GOT3 (cell line): ENCODE measurements around the gene SAMM50.
"Not testable (repeated sequence)": the region's sequence is repeated elsewhere in the genome, so short reads cannot be mapped to it uniquely, and the experiment has no call there.

ENCODE experiments used
- DNase-seq: peaks from one replicate; lab custom pipeline; 2025; ENCODE audit warnings: mixed read lengths; lab: John Stamatoyannopoulos, UW

Gene SAMM50

DNA sequence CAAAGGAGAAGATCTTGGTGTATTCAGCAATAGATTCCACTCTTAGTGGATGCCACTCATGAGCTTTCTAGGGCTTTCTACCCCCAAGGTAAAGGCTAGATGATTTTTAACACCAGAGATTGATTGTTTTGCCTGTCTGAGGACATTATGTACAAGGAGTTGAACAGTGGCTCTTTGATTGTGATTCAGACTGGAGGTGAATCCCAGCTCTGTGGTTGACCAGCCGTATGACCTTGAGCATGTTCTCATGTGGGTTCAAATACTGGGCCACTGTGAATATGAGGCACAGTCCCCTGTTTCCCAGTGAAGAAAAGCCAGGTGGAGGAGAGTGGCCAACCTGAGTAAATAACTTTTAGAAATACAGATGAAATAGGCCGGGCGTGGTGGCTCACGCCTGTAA lies 44.9 kb downstream of the SAMM50 start:
- no peak for DNase-seq

DNA sequence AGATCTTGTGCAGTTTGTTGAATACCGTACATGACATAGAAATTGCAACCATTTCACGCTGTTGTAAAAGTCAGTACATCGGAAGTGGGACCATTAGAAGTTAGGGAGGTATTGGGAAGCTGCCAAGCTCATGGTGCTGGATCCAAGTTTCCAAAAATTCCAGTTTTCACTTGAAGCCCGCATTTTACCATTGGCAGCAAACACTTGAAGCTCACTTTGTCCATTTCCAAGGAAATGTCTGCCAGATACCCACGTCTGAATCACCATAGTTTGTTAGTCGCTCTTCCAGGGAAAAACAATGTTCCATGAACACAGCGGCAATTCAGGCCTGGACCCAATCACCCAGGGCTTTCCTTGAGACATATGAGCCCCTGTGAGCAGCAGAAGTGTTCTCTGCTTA lies 46.3 kb downstream of the SAMM50 start:
- DNase-seq: no peak

DNA sequence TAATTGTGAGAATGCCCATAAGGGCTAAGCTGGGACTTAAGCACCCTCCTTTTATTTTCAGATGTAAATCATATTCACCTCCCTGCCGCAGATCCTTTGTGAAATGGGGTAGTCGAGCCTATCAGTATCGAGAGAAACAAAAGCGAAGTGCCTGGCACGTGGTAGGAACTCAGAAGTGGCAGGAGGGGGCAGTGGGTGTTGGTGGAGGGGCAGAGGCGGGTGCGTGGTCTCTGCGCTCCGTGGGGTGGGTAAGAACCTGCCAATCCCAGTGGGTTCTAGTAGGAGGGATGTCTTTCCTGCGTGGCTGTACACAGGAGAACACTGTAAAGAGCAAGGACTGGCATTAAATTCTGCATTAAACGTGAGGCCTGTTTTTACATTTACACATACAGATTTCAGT lies 47.1 kb downstream of the SAMM50 start:
- no peak for DNase-seq

DNA sequence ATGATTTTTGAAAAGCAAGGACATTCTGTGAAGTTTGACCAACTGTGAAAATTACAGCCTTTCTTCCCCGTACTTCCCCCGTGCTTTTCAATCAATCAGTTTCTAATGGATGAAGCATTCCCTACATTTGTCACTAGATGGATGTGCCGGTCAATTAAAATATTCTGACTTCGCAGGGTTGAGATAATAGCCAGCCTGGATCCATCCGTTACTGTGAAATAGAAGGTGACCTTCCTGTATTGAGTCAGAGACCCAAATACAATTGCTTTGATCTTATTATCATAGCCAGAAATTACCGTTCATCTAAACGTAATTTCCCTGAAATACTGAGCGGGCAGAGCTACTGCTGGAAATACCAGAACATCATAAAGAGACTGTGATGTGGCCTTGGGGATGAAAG lies 47.8 kb downstream of the SAMM50 start:
- no peak for DNase-seq

DNA sequence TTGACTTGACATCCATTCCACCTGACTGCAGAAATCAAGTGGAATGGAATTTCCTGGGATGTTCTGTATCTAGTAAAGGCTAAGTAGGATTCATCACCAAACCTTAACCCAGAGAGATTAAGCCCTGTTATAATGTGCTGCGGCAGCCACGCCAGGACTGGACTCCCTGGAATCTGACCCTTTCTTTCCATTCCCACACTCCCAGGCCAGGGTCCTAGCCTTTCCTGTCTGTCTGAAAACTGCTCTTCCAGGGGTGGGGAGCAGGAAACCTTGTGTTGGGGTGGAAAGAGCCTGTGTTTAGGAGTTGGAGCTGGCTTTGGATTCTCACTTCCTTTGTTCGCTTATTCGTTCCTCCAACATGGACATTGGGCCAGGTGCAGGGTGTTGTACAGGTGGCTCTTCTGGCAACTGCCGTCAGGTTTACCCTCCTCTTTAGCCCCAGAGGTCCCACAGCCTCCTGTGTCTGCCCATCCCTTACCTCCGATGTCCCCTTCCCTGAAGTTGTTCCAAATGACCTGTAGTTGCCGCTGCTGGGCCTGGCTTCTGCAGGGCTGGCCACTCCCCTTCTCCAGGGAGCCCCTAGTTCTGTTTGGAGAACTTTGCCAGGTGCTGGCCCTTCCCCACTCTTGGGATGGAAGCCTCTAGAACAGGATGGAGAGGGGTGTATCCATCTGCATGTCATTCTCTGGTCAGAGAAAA lies 48.3 kb downstream of the SAMM50 start:
- DNase-seq: no peak

DNA sequence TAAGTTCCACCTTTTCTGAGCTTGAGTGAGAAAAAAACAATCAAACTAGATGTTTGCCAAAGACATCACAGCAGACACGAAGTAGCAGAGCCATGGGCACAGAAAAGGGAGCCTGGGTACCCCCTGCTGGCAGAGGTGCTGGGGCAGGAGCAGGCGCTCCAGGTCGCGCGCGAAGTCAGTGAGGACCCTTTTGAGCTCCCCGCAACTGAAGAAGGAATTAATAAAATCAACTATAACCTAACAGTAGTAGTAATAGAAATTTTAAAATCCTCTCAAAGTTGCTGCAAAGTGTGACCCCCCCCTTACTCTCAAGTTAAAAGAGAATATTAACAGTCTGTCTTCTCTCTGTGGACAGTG lies 48.8 kb downstream of the SAMM50 start:
- no peak for DNase-seq

DNA sequence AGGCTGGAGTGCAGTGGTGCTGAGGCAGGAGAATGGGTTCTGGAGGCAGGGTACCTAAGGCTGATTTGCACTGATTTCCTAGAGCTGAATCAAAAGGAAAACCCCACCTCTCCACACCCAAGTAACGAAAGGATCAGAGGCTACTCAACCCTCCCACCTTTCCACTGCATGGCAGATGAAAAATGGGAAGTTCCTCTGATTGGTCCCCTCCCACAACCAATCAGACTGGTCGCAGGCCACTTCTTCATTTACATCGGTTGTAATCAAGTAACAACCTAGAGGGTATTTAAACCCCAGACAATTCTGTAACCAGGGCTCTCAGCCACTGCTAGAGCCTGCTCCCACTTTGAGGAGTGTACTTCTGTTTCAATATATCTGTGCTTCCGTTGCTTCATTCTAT lies 50.3 kb downstream of the SAMM50 start:
- DNase-seq: no peak

DNA sequence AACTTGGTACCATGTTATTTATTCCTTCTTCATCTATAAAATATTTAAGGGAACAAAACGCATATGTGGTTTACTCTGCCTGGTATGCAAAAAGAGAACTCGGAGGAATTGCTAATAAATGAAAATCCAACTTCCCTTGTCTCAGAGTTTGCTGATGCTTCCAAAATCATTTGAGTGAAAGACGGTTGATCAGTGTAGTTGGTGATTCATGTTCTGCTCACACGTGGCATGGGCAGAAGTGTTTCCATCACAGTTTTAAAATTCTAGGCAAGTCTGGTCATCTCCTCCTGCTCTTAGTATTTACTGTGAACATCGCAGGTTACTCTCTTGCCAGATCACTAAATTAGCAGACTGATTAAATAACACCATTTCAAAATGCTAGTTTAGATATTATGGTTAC lies 56.9 kb downstream of the SAMM50 start:
- no peak for DNase-seq

DNA sequence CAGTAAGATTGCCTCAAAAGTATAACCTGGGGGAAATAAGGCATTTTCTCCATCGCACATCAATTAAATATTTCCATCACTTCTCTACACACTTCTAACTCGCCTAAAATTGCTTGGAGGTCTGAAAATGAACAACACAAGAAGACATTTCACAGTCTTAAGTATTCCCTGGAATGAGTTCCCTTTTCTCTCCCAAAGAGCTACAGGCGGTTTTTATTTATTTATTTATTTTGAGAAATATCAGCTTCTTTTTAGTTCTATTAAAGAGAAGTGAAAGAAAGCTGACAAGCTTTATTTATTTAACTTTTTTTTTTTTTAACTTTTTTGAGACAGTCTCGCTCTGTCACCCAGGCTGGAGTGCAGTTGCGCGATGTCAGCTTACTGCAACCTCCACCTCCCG lies 57.3 kb downstream of the SAMM50 start:
- no peak for DNase-seq

DNA sequence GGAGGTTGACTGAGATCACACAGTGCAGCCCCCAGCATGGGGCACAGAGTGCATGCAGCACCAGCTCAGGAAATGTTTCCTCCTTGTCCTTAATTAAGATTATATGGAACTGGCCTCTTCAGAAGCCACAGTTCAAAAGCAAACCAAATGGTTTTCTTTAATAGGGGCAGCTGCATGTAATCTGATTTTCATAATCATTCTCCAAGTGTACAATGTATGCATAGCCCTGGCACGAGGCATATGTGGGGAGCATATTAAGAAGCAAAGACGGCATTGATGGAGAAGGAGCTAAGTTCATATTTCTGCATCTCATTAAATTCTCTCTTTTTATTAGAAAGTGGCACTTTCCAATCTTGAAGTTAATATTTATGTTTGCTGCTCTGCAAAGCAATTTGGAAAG lies 59.0 kb downstream of the SAMM50 start:
- DNase-seq: no peak

DNA sequence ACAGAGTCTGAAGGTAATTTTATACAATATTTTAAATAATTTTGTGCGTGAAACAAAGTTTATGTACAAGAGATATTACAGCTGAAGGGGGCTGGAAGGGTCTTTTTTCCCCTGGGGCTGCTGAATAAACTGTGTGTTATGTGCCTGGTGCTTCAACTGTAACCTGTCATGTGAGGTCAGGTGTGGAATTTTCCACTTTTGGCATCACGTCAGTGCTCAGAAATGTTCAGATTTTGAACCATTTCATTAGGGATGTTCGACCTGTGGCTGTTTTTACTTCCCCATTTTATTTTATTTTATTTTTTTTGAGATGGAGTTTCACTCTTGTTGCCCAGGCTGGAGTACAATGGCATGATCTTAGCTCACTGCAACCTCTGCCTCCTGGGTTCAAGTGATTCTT lies 61.3 kb downstream of the SAMM50 start:
- not testable (repeated sequence) for DNase-seq

DNA sequence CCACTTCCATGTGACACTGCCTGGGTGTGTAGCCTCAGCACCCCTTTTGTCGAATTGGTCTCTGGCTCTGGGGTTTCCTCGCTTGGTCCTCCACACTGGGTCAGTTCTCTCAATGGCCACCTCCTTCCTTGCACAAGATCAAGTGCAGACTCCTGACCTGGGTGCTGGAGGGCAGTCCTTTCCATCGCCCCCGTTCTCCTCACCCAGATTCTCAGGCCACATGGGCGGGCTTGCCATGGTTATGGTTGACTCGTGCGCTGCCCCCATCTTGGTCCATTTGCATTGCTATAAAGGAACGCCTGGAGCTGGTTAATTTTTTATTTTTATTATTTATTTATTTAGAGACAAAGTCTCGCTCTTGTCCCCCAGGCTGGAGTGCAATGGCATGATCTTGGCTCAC lies 63.4 kb downstream of the SAMM50 start:
- DNase-seq: no peak

DNA sequence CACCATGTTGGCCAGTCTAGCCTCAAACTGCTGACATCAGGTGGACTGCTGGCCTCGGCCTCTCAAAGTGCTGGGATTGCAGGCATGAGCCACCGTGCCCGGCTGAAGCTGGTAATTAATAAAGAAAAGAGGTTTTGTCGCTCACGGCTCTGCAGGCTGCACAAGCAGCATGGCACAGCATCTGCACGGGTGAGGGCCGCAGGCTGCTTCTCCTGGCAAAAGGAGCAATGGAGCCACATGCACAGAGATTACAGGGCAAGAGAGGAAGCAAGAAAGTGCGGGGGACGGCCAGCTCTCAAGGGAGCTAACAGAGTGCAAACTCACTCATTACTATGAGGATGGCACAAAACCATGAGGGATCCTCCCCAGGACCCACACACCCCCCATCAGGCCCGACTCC lies 64.2 kb downstream of the SAMM50 start:
- no peak for DNase-seq

DNA sequence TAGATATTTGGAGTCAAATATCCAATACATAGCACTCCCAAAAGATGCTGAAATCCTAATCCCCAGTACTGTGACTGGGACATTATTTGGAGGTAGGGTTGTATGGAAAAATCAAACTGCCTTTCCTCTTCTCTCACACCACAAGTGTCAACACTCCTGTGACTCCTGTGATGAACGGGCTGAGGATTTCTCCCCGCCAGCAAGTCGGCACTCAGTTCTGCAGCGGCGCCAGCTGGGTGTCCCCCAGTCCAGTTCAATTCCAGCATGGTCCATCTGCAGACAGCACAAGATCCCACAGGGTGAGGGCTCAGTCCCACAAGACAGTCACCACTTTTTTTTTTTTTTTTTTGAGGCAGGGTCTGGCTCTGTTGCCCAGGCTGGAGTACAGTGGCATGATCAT lies 64.6 kb downstream of the SAMM50 start:
- no peak for DNase-seq

DNA sequence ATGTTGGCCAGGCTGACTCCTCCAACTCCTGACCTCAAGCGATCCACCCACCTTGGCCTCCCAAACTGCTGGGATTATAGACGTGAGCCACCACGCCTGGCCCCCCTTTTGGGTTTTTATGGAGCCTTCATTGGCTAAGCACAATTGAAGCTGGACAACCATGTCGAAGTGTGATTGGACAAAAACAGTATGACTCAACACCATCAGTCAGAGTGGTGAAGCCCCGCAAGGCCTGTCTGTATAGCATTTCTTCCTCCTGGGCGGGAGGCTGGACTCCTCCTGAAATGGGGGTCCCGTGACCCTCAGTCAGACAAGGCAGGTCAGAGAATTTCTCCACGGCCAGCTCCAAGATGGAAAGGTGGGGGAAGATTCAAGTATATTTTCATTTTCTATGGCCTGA lies 65.7 kb downstream of the SAMM50 start:
- DNase-seq: no peak

DNA sequence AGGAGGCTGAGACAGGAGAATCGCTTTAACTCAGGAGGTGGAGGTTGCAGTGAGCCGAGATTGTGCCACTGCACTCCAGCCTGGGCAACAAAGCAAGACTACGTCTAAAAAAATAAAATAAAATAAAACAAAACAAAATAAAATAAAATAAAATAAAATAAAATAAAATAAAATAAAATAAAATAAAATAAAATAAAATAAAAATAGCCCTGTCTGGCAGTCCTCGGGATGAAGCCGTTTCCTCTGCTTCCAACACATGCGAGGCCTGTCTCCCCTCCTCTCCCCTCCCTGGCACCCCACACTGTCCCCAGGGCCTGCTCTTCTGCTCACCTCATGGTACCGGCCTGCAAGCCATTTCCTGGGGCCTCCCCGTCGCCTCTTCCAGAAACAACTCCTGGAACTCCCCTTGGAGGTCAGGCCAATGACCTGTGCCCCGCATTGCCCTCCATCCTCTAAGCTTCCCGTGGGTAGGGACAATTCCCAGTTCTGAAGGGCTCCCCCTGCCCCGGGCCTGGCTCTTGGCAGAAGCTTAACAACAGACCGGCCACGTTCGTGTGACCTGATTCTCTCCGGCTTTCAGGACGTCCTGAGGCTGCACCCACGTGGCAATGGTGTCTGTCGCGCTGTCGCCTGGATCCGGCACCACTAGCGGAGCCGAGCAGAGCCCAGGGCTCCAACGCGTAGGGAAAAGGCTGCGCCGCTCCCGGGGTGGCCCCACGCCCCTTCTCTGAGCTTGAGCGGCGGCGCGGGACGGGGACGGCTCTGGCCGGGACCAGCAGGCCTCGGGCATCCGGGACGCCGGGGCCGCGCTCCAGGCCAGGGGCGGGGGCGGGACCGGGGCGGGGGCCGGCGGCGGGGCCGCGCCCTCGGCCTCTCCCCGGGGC lies 68.4 kb downstream of the SAMM50 start:
- DNase-seq: no peak

DNA sequence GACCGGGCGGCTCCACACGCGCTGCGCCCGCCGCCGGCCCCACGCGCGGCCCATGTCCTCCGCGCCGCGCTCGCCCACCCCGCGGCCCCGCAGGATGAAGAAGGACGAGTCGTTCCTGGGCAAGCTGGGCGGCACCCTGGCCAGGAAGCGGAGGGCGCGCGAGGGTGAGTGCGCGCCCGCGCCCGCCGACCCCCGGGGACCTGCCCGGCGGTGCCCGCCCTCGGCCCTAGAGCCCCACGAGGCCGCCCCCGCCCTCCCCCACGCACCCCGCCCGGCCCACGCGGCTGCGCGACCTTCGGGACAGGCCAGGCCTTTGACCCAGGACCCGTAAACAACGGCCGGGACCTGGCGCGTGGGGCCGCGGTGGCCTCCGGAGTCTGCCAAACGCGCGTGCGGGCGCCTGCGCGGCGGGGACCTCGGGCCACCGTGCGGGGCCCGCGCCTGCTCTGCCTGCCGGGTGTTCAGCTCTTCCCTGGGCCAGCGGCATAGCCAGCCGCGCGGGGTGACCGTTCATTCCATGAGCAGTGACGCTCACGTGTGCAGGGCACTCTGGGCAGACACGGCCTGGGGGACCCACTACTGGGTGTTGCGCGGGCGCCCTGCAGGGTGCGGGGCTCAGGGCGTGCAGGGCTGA lies 69.2 kb downstream of the SAMM50 start, which contains the start of gene PARVB:
Gene PARVB (plus strand): TSS at position 15 of the 634 bp plus-strand sequence. CDS start 38 bp downstream, at position 53.
- no peak for DNase-seq

DNA sequence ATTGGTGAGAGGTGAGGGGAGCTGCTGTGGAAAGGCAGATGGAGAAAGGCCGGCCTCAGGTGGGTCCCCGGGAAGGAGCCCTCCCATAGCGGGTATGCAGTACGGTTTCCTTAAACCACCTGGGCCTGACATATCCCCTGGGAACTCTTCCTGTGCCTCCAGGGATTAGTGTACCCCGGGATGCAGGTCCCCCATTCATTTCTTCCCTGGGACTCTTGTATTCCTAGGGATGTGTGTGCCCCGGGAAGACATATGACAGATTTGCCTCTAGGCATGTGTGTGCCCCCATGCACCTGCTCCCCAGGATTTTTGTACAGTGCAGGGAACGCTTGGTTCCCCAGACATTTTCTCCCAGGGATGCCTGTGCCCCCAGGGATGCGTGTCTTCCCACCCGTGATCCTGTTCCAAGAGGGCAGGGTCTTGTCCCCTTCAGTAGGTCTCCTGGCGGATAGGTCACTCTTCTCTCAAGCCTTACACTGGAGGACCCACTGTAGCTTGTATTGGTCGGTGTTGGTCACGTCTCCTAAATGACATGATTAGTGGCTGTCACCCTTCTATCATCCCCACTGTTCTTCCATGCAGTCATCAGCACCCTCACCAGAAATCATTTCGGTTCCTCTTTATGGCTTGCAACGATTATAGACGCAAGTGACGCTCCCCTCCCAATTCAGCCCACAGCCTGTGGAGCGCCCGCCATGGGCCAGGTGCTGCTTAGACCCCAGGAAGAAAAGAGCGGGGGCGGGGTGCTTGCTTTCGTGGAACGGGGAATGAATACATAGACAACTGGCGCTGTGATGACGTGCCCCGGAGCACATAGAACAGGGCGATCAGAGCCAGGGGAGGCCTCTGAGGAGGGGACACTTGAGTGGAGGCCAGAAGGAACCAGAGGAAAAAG lies 70.2 kb downstream of the SAMM50 start:
- no peak for DNase-seq

DNA sequence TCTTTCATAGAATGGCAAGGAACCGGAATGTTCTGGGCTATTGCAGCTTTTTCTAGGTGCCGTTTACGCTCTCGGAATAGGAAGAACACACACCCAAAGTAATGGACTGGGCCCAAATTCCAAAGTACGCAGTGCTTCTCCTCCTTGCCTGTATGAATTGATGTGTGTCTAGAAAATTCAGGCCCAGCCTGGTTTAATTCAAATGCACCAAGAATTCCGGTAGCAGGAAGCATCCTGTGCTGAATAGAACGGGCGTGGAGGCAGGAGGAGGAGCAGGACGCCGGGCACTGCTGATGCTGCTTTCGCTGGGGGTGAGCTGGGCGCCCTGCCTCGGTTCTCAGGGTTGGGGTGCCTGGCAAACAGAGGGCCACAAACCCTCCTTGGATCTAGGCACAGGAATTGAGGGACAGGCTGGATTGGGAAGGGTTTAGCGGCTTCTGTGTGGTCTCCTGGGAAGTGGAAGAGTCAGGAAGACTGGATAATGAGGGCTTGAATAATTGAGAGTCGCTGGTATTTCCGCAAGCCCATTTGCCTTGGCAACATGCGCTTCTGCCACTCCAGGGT lies 70.9 kb downstream of the SAMM50 start:
- DNase-seq: no peak

DNA sequence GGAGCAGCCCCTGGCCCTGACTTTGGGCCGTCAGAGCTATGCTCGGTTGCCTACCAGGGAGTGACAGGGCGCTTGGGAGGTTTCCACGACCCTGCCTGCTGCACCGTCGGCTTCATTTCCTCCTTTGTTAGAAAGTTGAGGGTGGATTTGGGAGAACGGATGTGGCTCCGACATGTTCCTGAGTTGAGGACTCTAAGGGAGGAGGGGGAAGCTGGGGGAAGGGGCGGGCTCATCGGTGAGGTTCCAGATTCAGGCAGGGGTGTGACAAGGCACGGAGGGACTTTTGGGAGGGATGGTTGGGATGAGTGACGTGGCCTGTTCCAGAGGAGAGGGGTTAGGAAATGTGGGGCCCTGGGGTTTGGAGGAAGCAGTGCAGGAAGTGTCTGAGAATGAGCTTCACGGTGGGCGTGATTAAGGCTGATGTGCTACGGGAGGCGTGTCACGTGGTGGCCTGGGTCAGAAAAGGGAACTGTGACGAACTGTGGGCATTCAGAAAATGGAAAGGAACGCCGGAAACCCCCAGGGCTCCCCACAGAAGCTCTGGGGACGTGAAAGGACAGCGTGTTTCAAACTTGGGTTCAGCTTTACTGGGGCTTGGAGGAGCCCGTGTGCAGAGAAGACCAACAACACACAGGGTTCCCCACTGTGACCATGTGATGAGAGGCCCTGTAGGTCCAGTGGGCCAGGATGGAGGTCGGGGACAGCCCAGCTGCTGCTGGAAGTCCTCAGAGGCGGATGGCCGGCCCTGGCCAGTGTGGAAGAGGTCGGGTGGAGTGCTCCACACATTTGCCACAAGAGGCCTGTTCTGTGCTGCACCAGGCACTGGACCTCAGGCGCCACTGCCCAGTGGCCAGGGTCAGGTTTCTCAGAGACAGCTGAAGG lies 71.6 kb downstream of the SAMM50 start:
- no peak for DNase-seq

DNA sequence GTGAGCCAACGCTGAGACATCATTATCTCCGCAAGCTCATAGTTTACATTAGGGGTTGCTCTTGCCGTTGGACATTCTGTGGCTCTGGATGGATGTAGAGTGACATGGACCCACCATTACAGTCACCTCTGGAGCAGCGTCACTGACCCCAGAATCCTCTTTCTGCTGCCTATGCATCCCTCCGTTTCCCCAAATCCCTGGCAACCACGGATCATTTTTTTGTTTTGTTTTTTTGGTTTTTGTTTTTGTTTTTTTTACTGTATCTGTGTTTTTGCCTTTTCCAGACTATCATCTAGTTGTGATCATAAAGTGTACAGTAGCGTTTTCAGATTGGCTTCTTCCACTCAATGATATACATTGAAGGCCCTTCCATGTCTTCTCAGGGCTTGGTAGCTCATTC lies 72.8 kb downstream of the SAMM50 start:
- no peak for DNase-seq
